GM13977 (cell line): ENCODE data around the gene CCDC142.

ENCODE experiments used
- DNase-seq: peaks from one replicate; pipeline ENCODE4 v3.0.0; 2012; ENCODE audit warnings: low spot score
- in situ Hi-C: fragments of 300-500 bp; cut with MboI; formaldehyde crosslinking; loops from one replicate; pipeline ENCODE4 v1.12.0; 2022; ENCODE audit warnings: low sequenced_read_pairs, low pct_unique_long_range_greater_than_20kb, mixed read lengths, inconsistent platforms; ENCODE audit not compliant: unreplicated experiment
- TF ChIP-seq, protein P1 (sequence below): IDR thresholded peaks from 2 replicates; pipeline ENCODE4 v1.5.1; 2012; ENCODE audit warnings: mild to moderate bottlenecking, control low read depth; ENCODE audit not compliant: insufficient read depth; ENCODE audit errors: extremely low read depth, missing control alignments

Gene CCDC142

DNA sequence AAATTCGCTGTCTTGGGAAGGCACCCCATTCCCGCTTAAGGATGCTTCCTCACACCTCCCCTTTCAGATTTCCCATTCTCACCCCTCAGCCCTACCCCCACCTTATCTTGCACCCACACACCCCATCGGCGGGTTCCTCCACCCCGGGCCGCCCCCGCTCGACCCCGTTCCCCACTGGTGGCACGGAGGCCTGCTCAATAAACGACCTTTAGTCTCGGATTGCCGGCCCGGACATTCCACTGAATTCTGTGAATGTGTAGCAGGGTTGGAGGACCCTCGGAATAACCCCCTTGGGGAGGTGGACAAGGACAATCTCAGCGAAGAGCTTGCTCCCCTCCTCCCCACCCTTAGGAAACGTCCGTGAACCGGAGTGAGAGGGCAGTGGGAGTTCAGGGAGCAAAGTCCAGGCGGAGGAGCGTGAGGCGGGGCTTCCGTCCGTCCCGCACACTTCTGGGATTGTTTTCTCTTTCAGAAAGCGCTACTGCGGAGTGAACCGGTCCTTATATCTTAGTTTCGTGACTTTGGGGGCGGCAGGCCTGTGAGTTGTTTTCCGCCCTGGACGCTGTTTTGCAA, 19.4 kb upstream of the CCDC142 start:
- in situ Hi-C loops: no loop called here
- DNase-seq: peak; percentile 38
- TF ChIP-seq, protein P1, sequence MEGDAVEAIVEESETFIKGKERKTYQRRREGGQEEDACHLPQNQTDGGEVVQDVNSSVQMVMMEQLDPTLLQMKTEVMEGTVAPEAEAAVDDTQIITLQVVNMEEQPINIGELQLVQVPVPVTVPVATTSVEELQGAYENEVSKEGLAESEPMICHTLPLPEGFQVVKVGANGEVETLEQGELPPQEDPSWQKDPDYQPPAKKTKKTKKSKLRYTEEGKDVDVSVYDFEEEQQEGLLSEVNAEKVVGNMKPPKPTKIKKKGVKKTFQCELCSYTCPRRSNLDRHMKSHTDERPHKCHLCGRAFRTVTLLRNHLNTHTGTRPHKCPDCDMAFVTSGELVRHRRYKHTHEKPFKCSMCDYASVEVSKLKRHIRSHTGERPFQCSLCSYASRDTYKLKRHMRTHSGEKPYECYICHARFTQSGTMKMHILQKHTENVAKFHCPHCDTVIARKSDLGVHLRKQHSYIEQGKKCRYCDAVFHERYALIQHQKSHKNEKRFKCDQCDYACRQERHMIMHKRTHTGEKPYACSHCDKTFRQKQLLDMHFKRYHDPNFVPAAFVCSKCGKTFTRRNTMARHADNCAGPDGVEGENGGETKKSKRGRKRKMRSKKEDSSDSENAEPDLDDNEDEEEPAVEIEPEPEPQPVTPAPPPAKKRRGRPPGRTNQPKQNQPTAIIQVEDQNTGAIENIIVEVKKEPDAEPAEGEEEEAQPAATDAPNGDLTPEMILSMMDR: no peak

DNA sequence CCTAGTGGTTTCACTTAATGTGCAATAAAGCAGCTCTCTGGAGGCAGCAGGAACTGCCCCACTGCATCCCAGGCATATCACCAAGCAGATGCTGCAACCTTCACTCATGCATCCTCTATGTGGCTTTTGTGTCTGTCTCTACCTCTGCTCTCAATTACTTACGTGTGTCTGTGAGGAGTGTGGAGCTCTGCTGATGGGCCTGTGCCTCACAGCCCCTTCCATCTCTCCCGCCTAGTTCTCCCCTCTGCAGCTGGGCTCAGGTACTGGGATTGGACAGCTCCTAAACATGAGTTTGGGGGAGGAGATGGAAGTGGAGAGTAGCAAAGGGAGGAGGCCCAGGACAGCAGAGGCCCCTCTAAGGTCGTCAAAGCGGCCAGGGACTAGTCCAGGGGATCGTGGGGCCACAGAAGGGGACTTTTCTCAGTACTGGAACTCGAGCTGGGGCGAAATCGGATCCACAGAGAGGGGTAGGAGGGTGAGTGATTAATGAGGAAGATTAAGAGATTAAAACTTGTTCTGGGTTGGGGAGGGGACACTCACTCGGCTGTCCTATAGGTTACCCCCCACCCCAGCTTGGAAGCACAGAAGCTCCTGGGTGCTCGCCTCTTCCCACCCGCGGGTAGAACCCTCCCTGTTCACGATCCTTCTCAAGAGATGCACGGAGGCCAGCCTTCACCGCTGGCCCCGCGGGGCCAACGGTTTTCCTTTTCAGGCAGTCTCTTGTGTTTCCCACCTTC, 18.7 kb upstream of the CCDC142 start:
- in situ Hi-C loops: no loop called here
- TF ChIP-seq, protein P1: no peak
- no peak for DNase-seq

DNA sequence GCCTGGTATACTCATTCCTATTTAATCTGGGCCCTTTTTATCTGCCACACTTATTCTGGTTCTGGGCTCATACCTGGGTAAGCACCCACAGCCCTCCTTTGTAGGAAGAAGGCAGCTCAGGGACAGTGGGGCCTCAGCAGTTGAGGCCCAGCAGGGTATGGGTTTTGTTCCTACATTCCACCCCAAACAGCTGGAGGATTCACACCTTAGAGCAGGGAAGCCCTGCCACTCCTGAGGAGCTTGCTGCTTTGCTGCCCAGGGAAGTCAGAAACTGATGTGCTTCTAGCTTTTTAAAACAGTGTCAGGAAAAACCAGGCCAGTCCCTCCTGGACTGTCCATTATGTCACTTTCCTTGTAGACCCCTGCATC, 17.8 kb upstream of the CCDC142 start:
- no peak for DNase-seq
- in situ Hi-C loops: no loop called here
- TF ChIP-seq, protein P1: no peak

DNA sequence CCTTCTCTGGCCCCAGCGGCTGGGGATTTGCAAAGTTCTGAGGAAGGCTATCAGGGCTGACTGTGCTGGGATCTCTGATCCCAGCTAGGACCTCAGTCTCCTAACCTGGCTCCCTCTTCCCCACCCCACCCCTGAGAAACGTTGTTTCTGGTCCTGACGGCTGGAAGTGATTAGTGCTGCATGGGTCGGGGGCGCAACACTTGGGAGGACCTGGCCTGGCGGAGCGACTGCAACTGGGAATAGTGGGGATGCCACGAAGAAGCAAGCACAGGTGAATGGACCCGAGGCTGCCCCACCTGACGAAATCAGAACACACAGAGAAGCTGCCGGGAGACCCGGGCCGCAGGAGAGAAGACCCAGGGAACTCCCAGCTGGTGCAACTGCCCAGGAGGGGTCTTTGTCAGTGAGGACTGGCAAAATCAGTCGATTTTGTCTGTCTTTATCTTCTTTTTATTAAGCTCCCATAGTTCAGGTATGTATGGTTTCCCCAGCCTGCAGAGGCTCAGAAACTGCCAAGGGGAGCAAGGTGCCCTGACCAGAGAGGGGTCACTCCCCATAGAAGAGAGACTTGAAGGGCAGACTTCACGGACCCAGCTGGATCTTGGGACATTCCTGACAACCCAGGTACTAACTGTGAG, 17.3 kb upstream of the CCDC142 start:
- TF ChIP-seq, protein P1: no peak
- DNase-seq: peak; percentile 37
- in situ Hi-C loops: loop anchor here (25.0 kb wide), 1 partner anchor 87 kb away; no protein-coding TSS in a partner anchor

DNA sequence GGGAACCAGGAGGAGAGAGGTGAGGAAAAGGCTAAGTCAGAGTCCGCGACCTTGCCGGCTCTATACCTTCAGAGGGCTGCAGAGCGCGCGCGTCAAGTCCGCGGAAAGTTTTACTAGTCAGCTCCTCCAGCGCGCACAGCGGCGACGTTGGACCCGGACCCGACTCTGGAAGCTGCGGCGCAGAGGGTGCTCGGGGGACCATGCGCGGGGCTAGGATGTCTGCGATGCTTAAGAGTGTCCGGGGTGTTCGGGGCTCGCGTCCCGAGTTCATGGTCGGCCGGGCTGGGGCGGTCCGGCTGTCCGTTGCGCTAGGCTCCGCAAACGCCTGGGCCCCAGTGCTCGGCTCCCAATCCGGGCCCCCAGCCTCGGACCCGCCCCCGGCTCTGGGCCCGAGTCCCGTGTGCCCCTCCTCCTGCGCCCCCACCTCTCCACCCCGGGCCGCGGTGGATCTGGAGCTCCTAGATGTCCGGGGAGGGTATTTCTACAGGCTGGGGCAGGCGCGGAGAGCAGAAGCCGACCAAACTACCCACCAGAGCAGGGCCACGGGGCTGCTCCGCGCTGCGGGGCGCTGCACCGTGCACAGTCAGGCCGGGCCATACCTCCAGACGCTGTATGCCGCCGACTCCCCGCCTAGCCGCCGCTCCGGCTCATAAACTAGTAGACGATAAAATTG, 16.6 kb upstream of the CCDC142 start, which contains the start of gene LBX2:
Gene LBX2, minus strand, starts transcription at position 337 of the 673 bp plus-strand sequence. Its CDS starts 66 bp downstream, at position 271.
- peak; percentile 40 for DNase-seq
- in situ Hi-C loops: loop anchor here (25.0 kb wide), 1 partner anchor 88 kb away; no protein-coding TSS in a partner anchor
- TF ChIP-seq, protein P1: no peak

DNA sequence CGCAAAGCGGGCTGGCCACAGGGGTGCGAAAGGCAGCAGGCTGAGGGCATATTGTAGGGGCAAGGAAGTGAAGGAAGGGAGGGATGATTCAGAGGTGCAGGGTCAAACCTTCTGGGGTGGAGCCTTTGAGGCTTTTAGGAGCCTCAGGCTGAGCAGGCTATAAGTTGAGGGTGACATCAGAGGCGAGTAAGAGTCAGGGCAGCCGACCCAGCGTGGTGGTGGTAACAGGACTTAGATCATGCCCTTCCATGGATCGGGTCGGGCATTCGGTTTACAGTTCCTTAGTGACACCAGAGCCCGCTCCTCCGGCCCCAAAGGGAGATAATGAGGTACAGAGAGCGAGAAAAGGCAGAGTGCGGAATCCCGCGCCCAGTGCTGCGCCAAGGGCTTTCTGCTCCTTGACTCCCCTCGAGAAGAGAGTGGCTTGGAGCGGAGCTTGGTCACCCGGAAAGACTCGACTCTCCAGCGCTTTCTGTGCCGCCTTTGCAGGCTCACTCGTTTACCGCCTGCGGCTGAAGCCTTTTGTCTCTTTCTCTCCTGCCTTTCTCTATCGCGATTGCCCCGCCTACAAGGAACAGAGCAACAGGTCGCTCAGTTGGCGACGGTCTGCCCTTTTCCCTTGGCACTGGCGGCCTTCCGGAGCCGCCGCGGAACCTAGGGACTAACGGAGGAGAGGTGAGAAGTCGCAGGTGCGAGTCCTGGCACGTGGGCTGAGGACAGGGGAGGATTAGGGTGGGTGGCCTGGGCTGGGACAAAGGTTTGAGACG, 15.9 kb upstream of the CCDC142 start:
- in situ Hi-C loops: loop anchor here (25.0 kb wide), 1 partner anchor 89 kb away; no protein-coding TSS in a partner anchor
- TF ChIP-seq, protein P1: no peak
- peak; percentile 56 for DNase-seq
